Activated CD4-positive, alpha-beta T cell treated with anti-CD3 and anti-CD28 coated beads for 1 hour (primary cell): ENCODE data around the gene C6orf89.
A peak's percentile ranks its signal among the peaks of the same experiment; 100 is the strongest.

Experiments used
- DNase-seq: peaks from one replicate; pipeline ENCODE4 v3.0.0-alpha.2; 2020

The C6orf89 gene

DNA sequence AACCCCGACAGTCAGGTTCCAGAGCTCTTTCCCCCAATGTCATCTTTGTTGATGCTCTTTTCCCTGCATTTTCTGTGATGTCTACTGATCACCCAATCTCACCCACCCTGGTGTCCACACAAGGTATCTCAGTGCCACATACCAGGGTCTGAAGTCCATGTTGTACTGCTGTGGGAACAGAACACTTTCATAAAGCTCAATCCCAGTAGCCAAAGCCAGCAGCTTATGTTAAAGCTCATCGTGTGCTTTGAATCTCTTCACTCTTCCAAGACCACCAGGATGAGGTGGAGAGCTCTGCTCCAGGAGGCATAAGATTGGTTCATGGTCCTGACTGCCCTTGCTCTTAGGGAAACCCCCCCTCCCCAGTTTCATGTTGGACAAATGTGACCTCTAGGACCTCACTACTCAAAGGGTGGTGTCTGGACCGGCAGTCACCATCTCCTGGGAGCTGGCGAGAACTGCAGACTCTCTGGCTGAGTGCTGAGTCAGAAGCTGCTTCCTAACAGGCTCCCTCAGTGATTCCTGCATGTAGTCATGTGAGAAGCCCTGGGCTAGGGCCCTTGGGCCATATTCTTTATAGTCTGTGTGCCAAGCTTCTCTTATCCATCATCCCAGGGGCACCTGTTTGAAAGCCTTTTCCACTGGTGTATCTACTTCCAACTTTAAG lies 33.1 kb upstream of the C6orf89 start:
- DNase-seq, result no peak

DNA sequence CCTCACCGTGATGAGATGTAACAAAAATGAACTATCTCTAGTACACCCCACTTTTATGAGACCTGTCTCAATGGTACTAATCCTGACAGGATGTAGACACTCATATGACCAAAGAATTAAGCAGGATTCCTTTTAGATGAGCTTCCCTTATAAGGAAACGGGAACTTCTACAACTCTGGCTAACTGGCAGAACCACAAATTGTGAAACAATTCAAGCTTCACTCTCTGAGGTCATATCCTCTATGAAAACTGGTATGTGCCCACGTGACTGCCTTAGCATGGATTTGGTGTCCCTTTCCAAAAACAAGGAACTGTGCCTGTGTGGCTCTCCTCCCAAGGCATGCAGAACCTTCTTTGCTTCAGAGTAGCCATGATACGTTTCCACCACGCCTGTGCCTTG lies 32.4 kb upstream of the C6orf89 start:
- no peak for DNase-seq

DNA sequence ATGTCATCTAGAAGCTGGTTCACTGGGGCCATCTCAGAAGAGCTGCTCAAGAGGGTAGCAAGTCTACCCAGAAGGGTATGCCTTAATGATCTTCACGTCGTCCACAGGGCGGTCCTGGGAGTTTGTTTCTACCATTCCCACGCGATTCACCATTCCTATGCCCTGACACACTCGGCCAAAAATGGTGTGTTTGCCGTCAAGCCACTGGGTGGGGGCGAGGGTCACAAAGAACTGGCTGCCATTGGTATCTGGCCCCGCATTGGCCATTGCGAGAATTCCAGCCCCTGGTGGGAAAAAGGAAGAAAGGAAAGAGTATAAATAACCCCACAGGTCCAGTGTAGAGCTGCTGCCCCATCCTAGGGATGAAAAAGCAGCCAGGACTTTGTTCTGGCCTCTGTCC lies 30.0 kb upstream of the C6orf89 start:
- no peak for DNase-seq

DNA sequence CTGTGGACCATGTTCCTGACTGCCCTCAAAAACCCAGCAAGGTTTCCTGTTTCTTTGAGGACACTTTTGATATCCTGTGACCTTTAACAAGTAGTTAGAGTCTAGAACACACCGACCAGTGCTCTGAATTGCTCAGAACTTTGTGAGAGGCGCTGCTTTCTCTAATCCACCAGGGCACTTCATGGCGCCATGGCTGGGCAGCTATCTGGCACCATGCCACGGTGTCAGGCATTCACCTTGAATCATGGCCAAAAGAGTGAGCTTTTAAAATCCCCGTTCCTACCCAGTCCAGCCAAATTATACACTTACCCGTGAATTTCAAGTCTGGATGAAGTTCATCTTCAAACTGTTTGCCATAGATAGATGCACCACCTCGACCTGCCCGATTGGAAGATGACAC lies 29.5 kb upstream of the C6orf89 start:
- no peak for DNase-seq

DNA sequence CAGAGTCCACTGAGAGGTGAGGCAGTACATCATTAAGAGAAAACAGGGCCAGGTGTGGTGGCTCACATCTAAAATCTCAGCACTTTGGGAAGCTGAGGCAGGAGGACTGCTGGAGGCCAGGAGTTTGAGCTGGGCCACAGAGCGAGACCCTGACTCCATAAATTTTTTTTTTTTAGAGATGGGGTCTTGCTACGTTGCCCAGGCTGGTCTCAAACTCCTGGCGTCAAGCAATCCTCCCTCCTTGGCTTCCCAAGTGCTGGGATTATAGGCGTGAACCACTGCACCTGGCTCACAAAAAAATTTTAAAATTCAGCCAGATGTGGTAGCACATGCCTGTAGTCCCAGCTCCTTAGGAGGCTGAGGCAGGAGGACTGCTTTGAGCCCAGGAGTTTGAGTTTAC lies 28.4 kb upstream of the C6orf89 start:
- no peak for DNase-seq

DNA sequence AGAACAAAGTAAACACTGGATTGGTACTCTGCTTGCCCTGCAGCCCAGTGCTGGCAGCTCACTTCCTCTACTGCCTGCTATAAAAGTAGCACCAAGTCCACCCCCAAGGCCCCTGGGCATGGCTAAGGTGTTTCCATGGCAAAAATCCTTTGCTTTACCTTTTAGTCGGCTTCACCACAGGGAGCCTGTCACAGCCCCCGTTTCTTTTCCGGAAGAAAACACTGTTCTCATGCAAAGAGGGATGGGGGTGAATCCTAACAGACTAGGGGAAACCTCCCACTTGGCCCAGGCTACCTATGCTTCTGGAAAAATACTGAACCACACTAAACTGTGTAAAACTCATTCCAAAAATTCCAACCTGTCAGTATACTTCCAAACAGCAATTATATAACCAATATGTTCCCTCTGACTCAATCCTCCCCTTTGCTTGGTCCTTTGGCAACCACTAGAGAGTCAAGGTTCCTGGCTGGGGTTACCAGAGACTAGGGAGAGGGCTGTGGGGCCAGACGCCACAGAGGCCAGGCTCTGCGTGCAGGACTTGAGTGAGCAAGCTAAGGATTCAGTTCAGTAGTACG lies 27.3 kb upstream of the C6orf89 start:
- no peak for DNase-seq

DNA sequence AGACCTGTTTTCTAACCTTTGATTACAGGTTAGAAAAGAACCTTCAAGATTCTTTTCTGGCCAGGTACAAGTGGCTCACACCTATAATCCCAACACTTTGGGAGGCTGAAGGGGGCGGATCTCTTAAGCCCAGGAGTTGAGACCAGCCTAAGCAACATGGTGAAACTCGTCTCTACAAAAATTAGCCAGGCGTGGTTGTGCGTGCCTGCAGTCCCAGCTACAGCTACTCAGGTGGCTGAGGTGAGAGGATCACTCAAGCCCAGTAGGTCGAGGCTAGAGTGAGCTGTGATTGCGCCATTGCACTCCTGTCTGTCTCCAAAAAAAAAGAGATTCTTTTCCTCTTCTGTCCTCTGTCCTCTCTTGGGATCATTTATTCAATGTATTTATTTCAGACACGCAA lies 25.6 kb upstream of the C6orf89 start:
- DNase-seq, result no peak

DNA sequence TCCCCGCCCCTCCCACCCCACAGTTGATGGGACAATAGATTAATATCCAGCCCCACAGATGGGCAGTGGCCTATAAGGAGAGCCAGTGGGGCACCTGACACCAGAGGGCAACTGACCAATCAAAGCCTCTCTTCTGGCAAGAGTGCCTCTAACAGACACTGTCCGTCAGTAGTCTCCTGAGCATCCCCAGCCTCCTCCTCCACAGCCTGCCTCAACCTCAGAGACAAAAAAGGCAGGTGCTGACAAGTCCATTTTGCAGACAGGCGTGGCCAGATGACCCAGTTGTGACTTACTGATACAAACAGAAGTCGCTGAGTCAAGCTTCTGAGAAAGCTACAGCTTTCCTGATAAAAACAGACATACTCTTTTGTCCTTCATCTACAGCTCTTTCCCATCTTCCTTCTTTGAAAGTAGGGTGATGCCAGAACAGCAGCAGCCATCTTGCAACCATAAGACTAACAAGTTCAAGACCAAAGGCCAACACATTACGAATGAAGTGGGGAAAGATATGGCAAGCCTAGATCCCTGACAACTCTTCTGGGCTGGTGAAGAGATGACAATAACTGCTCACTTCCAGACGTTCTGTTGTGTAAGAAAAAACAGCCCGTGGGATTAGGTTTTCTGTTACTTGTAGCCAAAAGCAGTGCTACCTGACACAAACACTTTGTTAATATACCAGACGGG lies 23.4 kb upstream of the C6orf89 start:
- DNase-seq, result no peak

DNA sequence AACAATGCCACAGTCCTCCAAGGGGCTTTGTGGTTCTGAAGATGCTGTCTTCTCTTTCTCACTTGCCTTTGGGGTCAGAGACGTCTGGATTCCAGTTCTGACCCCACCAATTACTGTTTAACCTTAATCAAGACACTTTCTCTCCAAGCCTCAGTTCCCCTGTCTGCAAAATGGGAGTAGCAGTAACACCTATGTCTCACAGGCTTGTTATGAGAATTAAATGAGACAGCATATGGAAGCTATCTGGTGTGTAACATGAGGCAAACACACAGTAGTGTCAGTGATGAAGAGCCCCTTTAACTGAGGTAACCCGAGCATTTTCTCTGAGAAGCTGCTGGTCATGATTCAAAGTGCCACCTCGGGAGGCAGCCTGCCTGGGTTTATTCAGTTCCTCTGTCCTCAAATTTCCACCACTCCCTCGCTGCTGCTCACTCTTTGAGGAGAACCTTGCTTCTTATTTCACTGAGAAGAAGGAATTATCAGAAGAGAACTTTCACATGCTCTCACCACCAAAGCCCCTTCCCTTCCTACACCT lies 22.8 kb upstream of the C6orf89 start:
- no peak for DNase-seq

DNA sequence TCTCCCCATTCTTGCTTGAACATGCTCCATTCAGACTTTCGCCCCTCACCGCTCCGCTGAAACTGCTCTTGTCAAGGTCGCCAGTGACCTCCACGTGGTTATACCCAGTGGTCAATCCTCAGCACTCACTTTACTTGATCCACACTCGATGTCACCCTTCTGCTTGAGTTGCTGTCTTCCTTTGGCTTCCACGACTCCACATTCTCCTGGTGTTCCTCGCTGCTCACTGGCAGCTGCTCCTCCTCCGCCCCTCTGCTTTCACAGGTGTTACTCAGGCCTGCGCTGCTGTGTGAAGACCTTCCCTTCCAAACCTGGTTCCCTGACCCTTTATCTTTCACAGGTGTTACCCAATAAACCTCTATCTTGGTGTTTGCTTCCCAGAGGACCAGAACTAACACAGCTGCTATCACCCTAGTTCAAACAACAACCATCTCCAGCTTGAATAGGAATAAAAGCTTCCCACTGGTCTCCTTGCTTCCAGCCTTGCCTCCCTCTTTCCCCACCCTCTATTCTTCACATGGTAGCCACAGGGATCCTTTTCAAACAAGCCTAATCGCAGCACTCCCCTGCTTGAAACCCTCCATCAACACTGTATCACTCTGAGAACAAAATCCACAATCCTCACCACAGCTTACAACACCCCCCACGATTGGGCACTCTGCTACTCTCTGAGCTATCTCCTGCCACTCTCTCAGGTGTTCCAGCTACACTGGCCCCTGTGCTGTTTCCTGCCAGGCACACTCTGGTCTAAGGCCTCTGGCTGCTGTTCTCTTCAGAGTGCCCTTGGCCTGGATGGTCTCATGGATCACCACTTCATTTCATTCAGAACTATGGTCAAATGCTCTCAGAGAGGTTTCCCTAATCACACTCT lies 21.8 kb upstream of the C6orf89 start:
- DNase-seq, result no peak

DNA sequence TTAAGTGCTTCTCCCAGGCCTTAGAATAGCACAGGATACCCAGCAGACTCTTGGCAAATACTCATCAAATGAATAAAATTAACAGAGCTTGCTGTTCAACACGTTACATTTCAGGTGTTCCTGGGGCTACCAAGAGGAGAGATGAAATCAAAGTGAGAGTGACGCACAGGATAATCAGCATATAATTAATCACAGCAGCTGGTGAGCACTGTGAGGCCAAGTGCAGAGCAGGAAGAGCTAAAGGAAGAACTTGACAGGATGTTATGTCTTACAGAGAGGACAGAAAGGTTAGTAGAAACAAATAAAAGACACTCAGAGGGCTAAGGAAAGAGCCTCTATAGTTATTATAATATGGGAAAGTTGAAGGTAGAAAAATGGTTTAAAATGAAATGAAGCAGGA lies 19.9 kb upstream of the C6orf89 start:
- no peak for DNase-seq

DNA sequence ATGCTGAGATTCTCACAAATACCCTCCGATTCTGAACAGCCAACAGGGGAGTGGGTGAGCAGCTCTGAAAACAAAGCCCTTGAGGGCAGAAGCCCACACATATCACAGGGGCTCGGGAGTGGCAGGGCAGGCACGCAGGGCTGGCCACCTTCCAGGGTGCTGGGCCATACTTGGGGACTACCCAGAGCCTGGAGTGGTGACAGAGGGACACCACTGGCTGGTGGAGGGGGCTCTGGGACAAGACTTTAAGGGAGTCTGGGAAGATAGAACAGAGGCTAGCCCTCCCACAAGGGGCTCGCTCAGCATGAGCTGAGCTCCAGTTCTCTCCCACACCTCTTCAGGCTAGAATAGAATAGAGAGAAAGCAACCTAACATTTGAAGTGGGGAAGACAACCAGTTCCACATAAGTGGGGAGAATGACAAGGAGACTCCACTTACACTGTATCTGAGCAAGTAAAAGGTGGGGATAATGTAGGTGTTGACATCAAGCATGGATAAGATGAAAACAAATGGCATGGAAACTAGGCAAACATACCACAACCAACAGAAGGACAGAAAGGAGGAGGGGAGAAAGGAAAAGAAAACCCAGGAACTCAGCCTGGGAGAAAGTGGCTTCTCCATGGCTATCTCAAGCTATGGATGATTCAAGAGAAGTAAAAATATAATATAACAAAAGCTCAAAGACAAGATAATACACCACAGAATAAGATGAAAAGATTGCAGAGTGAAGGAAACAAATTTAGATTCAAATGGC lies 18.1 kb upstream of the C6orf89 start:
- no peak for DNase-seq

DNA sequence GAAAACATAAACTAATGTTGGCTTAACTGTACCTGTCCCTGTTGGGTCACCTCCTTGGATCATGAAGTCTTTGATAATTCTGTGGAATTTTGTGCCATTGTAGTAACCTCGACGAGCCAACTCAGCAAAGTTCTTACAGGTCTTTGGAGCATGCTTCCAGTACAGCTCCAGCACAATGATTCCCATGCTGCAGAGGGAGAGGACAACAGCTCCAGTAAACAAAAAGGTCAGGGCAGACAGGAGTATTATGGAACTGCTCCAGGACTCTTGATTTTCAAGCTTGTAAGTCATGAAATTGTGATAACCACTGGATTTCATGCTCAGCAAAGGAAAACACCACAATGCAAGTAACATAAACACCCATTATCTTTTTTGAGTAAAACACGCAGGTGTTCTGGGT lies 14.1 kb upstream of the C6orf89 start:
- no peak for DNase-seq

DNA sequence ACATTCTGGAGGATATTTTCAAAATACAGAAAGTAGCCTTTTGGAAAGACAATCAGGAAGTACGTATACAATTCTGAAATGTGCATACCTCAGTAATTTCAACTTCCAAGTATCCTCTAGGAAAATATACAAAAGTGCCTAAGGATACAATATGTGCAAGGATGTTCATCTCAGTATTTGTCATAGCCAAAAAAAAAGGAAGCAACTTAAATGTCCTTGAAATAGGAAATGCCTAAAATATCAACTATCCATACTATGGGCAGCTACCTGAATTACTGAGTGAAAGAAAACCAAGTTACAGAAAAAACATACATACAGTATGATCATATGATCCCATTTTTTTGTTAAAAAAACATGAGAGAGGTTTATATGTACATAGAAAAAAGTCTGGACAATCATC lies 12.6 kb upstream of the C6orf89 start:
- DNase-seq, result no peak

DNA sequence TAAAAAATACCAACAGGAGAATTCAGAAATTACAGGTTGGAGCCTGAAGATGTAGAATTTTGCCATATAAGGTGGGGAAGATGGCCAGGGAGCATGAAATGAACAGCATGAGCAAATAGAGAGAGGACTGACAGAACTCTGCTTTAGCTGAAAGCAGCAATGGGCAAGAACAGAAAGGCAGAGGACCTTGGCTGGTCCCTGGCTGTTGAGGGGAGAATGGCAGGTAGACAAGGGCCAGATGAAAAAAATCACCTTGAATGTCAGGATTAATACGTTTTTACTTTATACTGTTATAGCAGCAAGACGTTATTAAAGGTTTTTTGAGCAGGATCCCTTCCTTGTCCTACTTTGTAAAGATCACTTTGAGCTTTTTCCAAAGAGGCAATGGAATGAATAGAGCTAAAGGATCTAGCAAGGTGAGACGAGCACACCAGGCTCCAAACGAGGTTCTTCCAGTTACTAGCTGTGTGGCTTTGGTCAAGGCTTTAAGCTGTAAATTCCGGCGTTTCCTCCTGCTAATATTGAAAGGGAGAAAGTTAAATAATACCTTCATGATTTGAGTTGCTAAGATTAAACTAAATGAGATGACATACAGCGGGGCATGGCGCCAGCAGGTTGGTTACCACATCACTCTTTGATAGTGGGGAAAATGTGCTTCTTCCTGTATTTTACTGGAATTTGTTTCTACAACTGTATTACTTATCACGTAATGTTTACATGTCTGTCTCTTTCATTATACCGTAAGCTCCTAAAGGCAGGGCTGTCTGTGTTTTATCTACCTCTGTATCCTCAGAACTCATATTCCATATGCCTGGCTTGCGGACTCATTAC lies 11.9 kb upstream of the C6orf89 start:
- DNase-seq, result no peak

DNA sequence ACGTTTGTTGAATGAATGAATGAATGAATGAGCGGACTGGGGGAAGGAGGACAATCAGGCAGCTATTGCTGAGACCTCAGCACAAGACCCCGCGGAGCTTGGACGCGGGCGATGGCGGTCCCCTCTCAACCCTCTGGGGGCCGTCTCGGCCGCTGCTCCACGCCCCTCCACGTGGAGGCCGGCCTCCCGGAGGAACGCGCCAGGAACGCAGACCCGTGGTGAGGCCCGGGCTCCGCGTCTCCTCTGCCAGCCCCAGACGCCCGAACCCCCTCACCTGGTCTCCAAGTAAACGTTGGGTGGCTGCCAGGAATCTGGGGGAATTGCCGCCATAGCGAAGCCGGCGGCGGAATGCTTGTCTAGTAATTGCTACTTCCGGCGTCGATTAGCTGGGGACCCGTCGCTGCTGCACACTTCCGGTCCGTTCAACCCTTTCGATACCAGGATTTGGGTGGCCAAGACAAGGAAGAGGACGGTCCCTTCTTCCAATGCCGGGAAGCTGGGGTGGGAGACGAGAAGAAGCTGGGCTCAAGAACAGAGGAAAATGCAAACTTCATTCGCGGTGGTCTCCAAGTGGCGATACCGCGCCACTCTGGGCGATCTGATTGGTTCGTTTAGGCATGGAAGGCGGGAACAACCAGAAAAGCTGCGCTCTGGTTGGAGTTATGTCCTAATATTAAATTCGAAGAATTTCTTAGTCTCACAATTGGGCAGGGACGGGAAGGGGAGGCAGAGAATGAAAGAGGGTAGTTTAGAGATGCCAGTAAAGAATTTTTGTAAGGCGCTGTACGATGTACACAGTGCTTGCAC lies 11.1 kb upstream of the C6orf89 start, which contains the start of gene PPIL1:
Gene PPIL1 (minus strand): TSS at position 361 of the 807 bp plus-strand sequence. CDS start 31 bp downstream, at position 330.
- DNase-seq, result peak; percentile 78

DNA sequence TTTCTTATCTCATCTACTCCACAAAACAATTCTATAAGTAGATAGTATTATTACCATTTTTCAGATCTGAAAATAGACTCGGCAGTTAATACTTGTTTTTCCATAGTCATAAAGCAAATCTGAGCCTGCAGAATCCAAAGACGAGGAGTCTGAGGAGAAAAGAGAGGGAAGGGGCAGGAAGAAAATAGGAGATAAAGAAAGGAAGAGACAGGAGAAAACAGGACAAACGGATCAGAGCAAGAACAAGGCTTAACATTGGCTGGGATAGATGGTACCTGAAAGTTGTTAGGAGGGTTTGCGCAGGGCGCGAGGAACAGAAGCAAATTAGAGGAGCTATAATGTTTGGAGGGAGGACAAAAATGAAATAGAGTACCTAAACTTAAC lies 10.5 kb upstream of the C6orf89 start:
- no peak for DNase-seq

DNA sequence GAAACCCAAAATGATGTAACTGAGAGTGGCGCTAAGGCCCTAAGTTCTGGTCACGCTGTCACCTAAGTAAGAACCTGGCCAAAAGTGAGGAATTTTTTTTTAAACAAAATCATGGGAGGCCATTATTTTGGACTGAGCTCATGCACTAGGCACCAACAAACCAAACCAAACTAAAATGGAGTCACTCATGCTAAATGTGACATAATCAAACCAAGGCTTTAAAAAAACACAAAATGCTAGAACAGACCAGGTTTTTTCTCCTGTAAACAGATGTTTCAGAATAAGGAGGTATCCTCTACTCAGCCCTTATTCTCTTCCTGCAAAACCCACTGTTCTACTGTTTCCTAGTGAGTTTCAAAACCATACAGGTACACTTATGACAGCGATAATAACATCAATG lies 1.1 kb upstream of the C6orf89 start:
- DNase-seq, result no peak

DNA sequence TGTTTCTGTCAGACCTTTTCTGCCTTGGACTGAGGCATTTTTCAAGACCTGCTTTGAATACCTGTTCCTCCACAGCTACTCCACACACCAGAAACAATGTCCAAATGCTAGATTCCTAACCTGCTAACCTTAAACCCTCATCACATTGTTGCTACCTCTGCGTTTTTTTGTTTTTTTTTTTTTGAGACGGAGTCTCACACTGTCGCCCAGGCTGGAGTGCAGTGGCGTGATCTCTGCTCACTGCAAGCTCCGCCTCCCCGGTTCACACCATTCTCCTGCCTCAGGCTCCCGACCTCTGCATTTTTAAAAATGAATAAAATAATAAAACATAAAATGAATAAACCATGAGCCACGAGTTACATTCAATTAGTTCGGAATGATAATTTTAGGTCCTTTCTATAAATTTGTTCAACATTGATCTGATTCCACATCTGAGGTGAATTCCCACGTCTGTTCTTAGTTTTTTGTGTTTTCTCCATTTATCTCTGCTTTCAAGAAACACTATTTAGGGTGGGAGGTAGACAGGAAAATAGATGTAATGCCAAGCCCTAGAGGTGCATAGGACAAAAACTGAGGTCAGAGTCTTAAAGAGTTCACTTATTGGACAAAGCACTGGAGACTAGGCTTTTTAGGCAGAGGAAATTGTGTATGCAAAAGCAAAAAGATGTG lies 1.3 kb downstream of the C6orf89 start:
- no peak for DNase-seq

DNA sequence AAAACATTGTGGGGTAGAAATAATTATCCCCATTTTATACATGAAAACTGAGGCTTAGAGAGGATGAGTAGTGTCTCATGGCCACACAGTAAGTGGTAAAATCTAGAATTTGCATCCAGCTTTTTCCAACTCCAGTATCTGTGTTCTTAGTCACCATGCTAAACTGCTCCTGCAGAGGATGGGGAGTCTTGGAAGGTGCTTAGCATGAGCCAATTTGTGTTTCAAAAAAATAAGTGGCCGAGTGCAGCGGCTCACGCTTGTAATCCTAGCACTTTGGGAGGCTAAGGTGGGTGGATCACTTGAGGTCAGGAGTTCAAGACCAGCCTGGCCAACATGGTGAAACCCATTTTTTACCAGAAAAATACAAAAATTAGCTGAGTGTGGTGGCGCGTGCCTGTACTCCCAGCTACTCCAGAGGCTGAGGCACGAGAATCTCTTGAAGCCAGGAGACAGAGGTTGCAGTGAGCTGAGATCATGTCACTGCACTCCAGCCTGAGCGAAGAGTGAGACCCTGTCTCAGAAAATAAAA lies 2.4 kb downstream of the C6orf89 start:
- no peak for DNase-seq
